ENCODE measurements around the gene RALB.

RALB gene

DNA sequence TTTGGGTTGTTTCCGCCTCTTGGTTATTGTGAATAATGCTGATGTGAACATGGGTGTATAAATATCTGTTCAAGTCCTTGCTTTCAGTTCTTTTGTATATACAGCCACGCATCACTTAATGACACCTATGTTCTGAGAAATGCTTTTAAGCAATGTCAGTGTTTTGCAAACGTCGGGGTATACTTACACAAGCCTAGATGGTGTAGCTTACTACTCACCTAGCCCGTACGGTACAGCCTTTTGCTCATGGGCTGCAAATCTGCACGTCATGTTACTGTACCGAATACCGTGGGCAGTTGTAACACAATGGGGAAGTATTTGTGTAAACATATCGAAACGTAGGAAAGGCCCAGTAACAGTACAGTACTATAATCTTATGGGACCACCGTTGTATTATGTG is 12.4 kb downstream of the RALB start:
- peak overlapping the region; percentile 97 for H3K27ac ChIP-seq
- H3K4me1 ChIP-seq (ENCODE audit: control insufficient read depth in 1 of 2, insufficient read depth in 1 of 2, low read depth in 1 of 2, low read length in 1 of 2) = peaks cover 84 to 89% of the 10 kb centered on the region in 2 experiments
- no peaks in the 10 kb centered on the region for H3K9me3 ChIP-seq
- H3K4me3 ChIP-seq (ENCODE audit: low read depth in 1 of 2, low read length in 1 of 2) = peak overlapping the region; percentile 55 to 56
- TF ChIP-seq, protein P1, sequence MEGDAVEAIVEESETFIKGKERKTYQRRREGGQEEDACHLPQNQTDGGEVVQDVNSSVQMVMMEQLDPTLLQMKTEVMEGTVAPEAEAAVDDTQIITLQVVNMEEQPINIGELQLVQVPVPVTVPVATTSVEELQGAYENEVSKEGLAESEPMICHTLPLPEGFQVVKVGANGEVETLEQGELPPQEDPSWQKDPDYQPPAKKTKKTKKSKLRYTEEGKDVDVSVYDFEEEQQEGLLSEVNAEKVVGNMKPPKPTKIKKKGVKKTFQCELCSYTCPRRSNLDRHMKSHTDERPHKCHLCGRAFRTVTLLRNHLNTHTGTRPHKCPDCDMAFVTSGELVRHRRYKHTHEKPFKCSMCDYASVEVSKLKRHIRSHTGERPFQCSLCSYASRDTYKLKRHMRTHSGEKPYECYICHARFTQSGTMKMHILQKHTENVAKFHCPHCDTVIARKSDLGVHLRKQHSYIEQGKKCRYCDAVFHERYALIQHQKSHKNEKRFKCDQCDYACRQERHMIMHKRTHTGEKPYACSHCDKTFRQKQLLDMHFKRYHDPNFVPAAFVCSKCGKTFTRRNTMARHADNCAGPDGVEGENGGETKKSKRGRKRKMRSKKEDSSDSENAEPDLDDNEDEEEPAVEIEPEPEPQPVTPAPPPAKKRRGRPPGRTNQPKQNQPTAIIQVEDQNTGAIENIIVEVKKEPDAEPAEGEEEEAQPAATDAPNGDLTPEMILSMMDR (IDR thresholded peaks at IDR 0.05) = no peak
- peaks cover 11% of the 10 kb centered on the region for H3K36me3 ChIP-seq
- no peaks in the 10 kb centered on the region for H3K27me3 ChIP-seq

- TF ChIP-seq, protein P1 (IDR thresholded peaks at IDR 0.05) = no peak
- Histone ChIP-seq H3K4me3 (ENCODE audit: low read depth in 1 of 2, low read length in 1 of 2) (no peak overlapping the region), H3K9me3 (no peaks in the 10 kb centered on the region), H3K27me3 (no peaks in the 10 kb centered on the region), H3K4me1 (ENCODE audit: control insufficient read depth in 1 of 2, insufficient read depth in 1 of 2, low read depth in 1 of 2, low read length in 1 of 2) (peaks cover 83 to 88% of the 10 kb centered on the region in 2 experiments), H3K36me3 (peaks cover 11% of the 10 kb centered on the region), H3K27ac (peak overlapping the region; percentile 97)
These were observed 14.7 kb downstream of the RALB start for GRCh38 chr2:120267348-120267747.

GRCh38 chr2:120269076-120269744 is 16.6 kb downstream of the RALB start:
- no peak overlapping the region for H3K4me3 ChIP-seq (ENCODE audit: low read depth in 1 of 2, low read length in 1 of 2)
- H3K9me3 ChIP-seq = no peaks in the 10 kb centered on the region
- H3K4me1 ChIP-seq (ENCODE audit: control insufficient read depth in 1 of 2, insufficient read depth in 1 of 2, low read depth in 1 of 2, low read length in 1 of 2) = peaks cover 69 to 78% of the 10 kb centered on the region in 2 experiments
- H3K36me3 ChIP-seq = peaks cover 11% of the 10 kb centered on the region
- peak overlapping the region; percentile 97 for H3K27ac ChIP-seq
- H3K27me3 ChIP-seq = no peaks in the 10 kb centered on the region
- TF ChIP-seq, protein P1 (IDR thresholded peaks at IDR 0.05) = no peak

GRCh38 chr2:120269816-120270215 is 17.2 kb downstream of the RALB start:
- H3K4me3 ChIP-seq (ENCODE audit: low read depth in 1 of 2, low read length in 1 of 2) = no peak overlapping the region
- H3K27me3 ChIP-seq = no peaks in the 10 kb centered on the region
- H3K36me3 ChIP-seq = peaks cover 11% of the 10 kb centered on the region
- peak overlapping the region; percentile 97 for H3K27ac ChIP-seq
- TF ChIP-seq, protein P1 (IDR thresholded peaks at IDR 0.05) = no peak
- H3K4me1 ChIP-seq (ENCODE audit: control insufficient read depth in 1 of 2, insufficient read depth in 1 of 2, low read depth in 1 of 2, low read length in 1 of 2) = peaks cover 63 to 74% of the 10 kb centered on the region in 2 experiments
- no peaks in the 10 kb centered on the region for H3K9me3 ChIP-seq

GRCh38 chr2:120271711-120272379 is 19.2 kb downstream of the RALB start:
- H3K4me3 ChIP-seq (ENCODE audit: low read depth in 1 of 2, low read length in 1 of 2) = no peak overlapping the region
- TF ChIP-seq, protein P1 (IDR thresholded peaks at IDR 0.05) = no peak
- H3K27ac ChIP-seq = peak overlapping the region; percentile 97
- peaks cover 62 to 73% of the 10 kb centered on the region in 2 experiments for H3K4me1 ChIP-seq (ENCODE audit: control insufficient read depth in 1 of 2, insufficient read depth in 1 of 2, low read depth in 1 of 2, low read length in 1 of 2)
- H3K36me3 ChIP-seq = peaks cover 11% of the 10 kb centered on the region
- H3K27me3 ChIP-seq = no peaks in the 10 kb centered on the region
- no peaks in the 10 kb centered on the region for H3K9me3 ChIP-seq
